Femur (tissue), 1 donor: Measurements from ENCODE around the gene EEFSEC.
A peak's percentile ranks its signal among the peaks of the same experiment; 100 is the strongest.

Experiments used
- DNase-seq: peaks from one replicate; pipeline ENCODE4 v3.0.0-alpha.2; 2017

The EEFSEC gene

DNA sequence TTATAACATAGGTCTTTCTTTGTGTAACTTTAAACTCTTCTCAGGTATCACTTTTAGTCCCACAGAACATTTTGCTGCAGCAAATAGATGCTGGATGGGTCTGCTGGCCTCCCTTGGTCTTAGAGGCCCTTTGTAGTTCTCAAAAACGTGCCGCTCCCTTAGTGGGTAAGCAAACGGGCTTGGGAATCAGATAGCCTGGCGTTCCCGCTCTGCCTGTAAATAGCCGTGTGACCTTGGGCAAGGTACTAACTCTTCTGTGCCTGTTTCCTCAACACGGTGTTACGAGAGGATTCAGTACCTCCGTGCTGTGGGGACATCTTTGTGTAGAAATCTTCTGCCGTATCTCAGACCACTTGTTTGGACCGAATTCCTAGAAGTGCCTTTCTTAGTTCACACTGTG lies 249.0 kb downstream of the EEFSEC start:
- DNase-seq, result no peak

DNA sequence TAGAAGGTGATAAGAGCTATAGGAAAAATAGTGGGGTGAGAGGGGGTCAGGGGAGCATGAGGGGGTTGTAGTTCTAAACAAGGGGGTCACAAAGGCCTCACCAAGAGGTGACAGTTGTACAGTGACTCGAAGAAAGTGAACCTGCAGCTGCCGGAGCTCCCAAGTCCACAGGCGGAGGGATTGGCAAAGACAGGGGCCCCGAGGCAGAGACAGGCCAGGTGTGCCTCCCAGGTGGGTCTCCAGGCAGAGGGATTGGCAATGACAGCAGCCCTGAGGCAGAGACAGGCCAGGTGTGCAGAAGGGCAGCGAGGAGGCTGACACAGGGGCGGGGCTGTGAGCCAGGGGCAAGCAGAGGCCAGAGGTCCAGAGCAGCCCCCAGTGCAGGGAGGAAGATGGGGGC lies 249.7 kb downstream of the EEFSEC start:
- no peak for DNase-seq

GRCh38 chr3:128404276-128405068 lies 251.2 kb downstream of the EEFSEC start:
- no peak for DNase-seq

- no peak for DNase-seq
Observed at GRCh38 chr3:128405554-128406277, 252.4 kb downstream of the EEFSEC start.

- no peak for DNase-seq
Observed at GRCh38 chr3:128407247-128407646, 254.0 kb downstream of the EEFSEC start.

GRCh38 chr3:128408012-128408692 lies 254.9 kb downstream of the EEFSEC start:
- no peak for DNase-seq

- DNase-seq, result peak; percentile 36
Observed at GRCh38 chr3:128408693-128409623, 255.7 kb downstream of the EEFSEC start.

DNA sequence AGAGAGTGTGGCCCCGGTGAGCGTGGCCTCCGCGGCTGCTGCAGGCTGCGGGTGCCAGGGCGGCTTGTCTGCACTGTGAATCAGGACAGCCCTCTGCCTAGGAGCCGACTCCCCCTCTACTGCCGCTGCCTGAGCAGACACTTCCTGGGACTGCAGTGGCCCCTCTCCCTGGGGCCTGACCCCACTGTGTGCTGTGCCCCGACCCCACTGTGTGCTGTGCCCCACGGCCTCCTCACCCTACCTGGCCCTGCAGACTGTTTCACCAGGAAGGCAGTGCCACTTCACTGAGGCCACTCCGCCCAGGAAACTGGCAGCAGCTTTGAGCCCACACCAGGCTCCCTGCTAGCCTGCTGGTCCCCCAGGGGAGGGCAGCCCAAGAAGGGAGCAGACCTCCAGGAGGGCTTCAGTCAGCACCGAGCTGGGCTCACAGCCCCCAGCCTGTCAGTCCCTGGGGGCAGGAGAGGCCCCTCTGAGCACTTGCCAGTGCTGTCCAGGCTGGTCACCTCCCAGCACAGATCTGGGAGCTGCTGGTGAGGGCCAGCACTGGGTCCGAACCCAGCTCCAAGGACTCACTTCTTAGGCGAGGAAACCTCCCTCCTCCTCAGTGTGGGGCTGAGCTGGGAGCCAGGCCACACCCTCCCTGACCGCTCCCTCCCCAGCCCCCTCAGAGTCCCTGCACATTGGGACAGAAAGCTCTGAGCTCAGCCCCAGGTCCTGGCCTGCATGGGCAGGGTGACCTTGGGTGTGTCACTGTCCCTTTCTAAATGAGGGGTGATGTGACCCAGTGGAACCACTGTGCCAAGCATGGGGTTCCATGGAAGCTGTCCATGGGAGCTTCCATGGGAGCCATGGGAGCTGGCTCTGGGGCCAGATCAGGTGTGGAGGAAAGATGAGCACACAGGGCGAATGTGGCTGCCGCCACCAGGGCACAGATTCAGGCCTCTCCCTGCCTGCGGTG lies 256.6 kb downstream of the EEFSEC start:
- no peak for DNase-seq

DNA sequence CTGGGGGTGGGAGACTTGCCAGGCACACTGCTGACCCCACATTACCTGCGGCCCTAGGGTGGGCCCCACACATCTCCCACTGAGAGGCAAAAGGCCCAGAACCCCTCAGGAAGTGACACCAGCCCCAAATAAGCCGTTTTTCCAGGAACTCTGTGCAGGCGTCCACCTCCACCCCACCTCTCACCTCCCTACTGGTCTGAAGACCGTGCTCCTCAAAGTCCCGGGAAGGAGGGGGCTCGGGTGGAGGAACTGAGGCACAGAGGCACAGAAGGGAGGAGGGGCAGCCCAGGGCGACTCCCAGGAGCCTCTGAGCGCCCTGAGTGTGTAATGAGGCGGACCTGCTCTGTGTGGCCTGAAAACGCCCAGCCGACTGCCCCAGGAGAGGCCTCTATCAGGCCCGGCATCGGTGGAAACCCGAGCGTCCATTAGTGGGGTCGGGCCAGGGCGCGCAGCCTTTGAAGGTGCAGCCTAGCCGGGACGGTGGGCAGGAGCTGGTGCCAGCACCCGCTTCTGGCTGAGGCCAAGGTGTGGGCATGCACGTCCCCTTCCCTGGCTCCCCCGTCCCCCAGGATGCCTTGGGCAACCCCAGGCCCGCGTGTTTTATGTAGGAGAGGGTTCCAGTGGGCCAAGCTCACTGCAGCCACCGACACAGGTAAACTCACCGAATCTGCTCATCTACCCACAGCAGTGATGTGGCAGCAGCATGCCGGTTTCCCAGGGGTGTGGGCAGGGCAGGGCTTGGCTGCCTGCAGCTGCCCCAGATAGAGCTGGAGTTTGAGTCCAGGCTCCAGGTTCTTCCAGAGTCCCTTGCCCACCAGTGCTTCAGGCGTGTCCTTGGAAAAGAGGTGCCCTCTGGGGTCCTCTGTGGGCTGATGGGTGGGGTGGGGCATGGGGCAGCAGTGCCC lies 257.6 kb downstream of the EEFSEC start:
- no peak for DNase-seq

- no peak for DNase-seq
Observed at GRCh38 chr3:128411574-128412064, 258.3 kb downstream of the EEFSEC start.

- no peak for DNase-seq
Observed at GRCh38 chr3:128412180-128413002, 259.1 kb downstream of the EEFSEC start.

DNA sequence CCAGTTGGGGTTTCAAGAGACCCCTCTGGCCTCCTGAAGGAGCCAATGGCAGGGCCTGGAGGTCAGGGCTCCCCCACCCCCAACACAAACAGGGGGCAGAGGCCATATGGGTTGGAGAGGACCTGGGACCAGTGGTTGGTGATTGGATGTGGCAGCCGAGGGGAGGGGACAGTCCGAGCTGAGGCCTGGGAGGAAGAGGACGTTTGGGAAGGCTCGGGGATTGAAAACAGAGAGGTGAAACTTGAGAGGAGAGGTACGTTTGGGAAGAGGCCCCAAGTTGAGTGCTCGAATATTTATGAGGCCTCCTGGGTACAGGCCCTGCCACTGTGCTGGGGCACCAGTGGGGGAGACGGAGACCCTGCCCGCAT lies 259.7 kb downstream of the EEFSEC start:
- no peak for DNase-seq

DNA sequence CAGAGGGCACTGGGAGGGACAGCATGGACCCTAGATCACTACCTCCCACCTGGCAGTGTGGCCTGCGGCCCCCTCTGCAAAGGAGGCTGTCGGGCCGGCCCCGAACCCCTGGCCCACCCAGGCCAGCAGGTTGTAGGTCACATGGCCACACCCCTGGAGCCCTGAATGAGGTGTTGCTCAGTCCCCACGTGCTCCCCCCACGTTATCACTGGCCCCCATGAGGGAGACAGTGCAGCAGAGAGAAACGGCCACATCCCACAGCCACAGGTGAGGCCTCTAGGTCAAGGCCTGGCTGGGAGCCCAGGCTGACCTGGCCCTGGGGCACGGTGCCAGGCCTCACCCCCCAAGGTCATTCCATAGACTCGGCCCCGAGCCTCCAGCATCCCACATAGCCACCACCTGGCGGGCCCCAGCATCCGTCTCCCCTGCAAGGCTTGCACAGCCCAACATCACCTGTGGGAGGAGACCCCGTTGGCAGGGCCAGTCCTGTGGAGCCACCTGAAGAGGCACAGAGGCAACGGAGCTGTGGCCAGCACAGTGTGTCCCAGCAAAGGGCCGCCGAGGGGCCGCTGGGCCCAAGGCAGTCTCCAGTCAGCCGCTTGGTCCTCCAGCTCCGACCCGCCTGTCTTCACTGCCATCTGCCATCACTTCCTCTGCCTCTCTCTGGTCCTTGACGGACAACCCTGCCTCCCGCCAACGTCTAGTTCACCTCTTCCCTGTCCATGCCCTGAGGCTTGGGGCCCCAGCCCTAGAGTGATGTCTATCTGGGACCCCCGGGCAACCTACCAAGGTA lies 260.3 kb downstream of the EEFSEC start:
- DNase-seq, result no peak

- DNase-seq, result no peak
Observed at GRCh38 chr3:128415200-128415772, 262.0 kb downstream of the EEFSEC start.

DNA sequence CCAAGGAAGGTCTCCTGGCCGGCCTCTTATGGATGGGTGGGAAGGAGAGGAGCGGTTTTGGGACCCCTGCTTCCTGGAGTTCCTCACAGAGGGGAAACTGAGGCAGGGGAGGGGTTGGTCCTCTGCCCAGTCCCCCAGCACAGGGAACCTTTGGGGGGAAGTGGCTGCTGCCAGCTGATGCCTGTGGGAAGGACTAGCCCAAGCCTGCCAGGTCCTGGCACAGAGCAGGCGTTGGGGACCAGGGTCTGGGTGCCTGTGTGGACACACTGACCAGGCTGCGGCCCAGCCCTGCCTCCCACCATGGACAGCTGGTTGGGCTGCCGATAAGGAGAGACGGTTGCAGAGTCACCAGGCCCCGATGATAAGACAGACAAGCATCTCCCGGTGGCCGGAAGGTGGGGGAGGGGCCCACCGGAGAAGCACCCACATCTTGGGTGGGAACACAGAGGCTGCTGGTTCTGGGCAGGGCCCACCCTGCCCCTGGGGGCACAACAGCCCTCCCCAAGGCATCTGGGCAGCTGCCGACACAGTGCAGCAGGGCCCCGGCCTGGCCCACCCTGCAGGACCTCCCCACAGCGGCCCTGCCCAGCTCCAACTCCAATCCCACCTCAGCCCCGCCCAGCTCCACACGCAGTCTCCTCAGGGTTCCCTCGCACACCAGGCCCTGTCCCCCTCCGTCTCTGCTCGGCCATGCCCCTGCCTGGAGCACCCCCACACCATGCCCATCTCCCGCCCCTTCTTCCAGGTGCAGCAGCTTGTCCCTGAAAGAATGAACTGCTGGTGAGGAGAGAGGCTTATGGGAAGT lies 262.7 kb downstream of the EEFSEC start:
- no peak for DNase-seq

DNA sequence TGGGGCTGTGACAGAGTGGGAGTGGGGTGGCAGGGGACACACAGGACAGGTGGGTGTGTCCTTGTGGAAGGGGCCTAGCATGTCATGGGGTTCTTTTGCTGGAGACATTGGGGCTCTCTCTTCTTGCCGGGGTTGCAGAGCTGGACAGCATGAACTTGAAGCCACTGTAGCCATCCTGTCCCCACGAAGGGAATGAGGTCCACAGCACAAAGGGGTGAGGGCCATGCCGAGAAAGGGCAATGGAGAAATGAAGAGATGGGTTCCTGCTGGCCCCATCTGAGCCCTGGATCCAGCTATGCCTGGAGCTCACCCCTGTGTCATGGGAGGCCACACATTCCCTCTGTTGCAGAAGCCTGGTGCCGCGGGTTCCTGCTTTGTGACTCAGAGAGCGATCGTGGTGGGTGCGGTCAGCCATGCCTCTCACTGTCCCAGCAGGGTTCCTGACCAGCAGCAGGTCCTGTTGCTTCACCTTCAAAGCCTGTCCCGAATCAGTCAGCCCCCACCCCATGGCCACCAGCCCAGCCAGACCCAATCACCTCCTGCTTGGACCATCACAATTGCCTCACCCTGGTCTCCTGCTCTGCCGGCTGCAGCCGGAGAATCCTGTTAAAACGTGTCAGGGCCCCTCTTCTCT lies 263.4 kb downstream of the EEFSEC start:
- no peak for DNase-seq

GRCh38 chr3:128418900-128419299 lies 265.6 kb downstream of the EEFSEC start:
- no peak for DNase-seq
